ENCODE results near the gene RASL11A.
"Not testable (repeated sequence)": the region's sequence is repeated elsewhere in the genome, so short reads cannot be mapped to it uniquely, and the experiment has no call there.

The RASL11A gene

GRCh38 chr13:27269114-27269665 lies 1.4 kb upstream of the RASL11A start:
- DNase-seq: no peak

DNA sequence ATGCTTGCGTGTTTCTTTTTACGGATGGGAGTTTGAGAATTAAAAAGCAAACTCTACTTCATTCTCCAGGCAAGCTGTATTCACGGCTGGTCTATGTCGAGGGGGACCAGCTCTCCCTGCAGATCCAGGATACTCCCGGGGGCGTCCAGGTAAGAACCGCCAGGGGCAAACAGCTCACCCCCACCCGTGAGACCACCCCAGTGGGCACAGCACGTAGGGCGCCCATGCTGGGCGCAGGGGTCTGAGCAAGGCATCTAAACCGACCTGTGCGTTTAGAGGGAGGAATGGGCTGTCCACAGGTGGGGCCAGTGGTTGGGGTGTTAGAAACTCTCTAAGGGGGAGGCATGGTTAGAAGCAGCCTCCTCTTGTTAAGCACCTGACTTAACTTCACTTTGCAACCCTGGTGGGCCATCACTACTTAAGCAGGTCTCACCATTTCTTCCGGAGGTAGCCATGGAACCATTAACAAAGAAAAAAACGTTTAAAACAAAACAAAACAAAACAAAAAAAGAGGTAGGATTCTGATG lies 1.0 kb downstream of the RASL11A start:
- DNase-seq: no peak

DNA sequence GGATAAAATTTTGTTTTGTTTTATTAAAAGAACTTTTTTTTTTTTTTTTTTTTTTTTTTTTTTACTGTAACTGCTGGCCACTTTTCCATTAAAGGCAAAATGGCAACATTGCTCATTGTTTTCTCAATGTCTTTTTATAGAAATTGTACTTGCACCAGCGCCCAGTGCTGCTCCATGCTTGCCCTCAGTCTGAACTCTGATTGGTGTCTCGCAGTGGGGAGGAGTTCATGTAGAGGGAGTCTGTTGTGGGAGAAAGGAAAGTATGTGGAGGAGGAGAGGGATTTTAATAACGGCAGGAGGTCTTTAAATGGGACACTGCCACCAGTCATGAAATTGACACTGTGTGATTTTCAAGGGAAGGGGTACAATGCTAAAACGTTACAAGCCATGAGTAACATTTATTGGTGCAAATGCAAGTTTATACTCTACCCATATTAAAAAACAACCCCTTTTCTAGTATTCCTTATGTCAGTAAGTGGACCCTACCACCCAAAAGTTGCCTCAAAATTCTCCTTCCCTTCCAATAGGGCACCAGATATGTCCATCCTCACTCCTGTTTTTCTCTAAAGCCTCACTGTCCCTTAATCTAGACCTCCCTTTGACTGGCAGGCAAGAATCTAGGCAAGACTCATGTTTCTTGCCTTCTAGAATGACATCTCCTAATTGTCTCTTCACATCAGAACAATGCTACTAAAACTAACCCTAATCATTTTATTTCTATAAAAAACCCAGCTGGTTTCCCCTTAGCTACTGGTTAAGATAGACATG lies 3.2 kb downstream of the RASL11A start:
- DNase-seq: no peak

DNA sequence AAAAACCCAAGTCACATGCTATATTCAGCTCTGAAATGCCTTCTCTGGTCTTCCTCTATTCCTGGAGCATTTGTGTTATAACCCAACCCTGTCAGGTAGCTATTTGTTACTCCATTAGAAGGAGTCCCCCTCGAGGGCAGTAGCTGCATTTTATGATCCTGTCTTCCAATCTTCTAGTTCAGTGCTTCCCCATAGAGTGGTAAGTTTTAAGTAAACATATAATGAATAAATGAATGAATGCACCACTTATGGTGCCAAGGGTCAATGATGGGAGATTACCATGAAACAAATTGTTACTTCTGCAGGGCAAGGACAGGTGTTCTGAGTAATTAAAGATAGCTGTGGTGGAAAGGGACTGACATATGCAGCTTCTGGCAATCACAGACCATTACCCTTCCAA lies 4.0 kb downstream of the RASL11A start:
- no peak for DNase-seq

GRCh38 chr13:27276188-27276587 lies 5.6 kb downstream of the RASL11A start:
- no peak for DNase-seq

DNA sequence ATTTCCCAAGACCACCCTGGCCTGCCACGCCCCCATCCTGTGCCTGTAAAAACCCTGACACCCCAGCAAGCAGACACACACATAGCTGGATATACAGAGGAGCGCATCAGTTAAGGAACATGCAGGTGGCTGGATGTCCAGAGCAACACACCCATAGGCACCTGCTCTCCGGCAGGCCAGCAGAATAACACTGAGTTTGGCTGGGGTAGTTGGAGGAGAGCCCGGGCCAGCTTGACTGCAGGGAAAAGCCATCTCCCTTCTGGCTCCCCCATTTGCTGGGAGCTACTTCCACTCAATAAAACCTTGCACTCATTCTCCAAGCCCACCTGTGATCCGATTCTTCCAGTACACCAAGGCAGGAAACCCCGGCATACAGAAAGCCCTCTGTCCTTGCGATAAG lies 8.9 kb downstream of the RASL11A start:
- DNase-seq: no peak

DNA sequence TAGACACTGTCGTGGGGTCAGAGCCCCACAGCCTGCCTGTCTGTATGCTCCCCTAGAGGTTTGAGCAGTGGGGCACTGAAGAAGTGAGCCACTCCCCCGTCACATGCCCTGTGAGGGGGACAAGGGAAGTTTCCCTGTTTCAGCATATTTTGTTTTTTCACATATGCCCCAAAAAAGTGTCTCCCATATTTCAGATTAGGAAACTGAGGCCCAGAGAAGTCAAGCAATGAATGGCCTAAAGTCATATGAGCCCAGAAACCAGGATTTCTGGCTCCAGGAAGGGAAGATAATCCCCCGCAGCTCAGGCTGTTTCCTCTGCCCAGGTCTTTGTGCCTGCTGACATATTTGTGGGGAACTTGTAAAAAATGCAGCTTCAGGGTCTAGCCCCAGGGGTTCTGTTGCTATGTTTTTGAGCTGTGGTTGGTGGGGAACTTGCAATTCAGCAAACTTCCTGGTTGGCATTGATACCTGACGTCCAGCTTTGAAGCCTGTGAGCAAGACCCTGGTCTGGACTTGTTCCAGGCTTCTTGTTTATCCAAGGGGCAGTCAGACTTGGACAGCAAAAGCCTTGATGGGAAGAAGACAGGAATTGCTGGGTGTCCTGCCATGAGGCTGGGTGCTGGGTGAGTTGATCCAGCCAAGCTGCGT lies 9.5 kb downstream of the RASL11A start:
- DNase-seq: no peak

- no peak for DNase-seq
Measured at GRCh38 chr13:27280841-27281240, 10.2 kb downstream of the RASL11A start.

GRCh38 chr13:27281420-27281819 lies 10.8 kb downstream of the RASL11A start:
- no peak for DNase-seq

DNA sequence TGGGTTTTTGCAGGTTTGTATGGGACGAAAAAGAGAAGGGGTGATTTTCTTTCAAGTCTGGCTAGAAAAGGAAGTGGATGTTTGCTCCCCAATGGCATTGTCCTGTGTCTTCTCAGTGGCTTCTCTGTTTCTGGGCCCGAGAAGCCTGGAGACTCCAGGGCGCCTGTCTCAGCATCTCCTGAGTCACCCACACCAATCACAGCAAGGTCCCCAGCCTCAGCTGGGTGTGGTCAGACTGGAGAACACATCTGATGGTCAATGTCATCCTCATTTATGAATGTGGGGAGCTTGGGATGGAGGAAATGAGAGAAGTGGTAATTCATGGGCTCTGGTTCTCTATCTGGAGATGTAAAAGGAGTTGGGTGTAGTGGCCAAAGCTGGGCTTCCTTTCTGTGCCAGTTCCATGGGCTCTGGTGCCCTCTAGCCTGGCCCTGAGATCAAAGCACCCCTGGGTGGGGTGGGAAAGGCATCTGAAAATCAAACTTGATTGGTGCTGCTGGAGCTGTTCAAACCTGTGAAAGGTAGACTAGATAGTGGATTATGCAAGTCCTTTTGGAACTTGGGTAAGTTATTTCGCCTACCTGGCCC lies 13.4 kb downstream of the RASL11A start:
- DNase-seq: no peak

DNA sequence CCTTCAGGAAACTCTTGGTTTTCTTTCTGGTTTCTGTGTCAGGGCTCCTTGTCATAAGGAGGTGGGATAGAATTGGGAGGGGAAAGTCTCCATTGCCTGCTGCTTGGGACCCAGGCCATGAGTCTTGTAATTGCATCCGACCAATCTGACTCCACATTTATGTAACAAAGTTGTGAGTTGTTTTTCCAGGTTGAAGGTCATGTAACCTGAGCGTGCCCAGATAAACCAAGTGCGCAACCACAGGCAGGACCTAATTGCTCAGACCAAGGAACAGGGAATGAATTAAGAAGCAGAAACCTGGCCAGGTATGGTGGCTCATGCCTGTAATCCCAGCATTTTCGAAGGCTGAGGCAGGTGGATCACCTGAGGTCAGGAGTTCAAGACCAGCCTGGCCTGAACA lies 17.8 kb downstream of the RASL11A start:
- no peak for DNase-seq

GRCh38 chr13:27289011-27289665 lies 18.5 kb downstream of the RASL11A start:
- DNase-seq: no peak

DNA sequence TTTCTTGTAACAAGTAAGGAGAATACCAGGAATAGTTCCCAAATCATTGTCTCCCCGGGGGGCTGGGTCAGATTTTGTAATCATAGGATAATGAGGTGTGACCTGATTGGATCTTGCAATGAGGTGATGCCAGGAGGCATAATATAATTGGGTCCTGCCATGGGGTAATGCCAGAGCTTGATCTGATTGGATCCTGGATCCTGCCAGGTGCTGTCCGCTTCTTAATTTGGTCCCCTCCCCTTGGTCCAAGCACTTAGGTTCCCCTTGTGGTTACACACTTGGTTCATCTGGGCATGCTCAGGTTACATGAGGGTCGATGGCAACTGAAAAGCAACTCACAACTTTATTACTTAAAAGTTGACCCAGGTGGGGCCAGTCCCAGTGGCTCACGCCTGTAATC lies 20.1 kb downstream of the RASL11A start:
- no peak for DNase-seq

- DNase-seq: not testable (repeated sequence)
Measured at GRCh38 chr13:27291967-27292366, 21.3 kb downstream of the RASL11A start.

GRCh38 chr13:27293076-27293691 lies 22.6 kb downstream of the RASL11A start:
- DNase-seq: no peak

DNA sequence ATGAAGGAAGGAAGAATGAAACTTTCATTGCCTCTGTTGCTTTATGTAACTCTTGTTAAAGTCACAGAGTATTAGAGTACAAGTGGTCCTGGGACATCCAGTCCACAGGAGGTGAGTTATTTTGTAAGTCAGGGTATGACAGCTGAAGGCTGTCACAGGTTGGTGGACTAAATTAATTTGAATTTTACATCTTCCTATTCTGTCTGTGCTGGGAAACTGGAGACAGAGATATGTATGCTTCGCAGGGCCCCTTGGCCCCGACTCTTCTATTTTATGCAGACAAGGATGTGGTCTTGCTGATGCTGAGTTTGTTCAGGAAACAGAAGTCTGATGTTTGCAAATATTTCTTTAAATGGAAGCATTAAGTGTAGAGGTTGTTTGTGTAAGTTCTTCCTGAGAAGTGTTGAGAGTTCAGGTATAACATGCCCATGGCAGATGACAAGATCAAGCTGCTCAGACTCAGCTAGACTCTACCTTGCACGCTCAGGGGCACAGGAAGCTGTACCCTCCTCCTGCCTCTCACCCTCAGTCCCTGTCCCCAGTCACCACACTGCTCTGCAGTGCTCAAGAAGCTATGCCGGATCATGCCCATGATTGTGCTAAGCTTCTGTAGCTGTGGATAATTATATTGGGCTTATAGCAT lies 23.4 kb downstream of the RASL11A start:
- DNase-seq: no peak

- no peak for DNase-seq
Measured at GRCh38 chr13:27295096-27295495, 24.5 kb downstream of the RASL11A start.

- DNase-seq: no peak
Measured at GRCh38 chr13:27295660-27296059, 25.0 kb downstream of the RASL11A start.

- DNase-seq: no peak
Measured at GRCh38 chr13:27296496-27296895, 25.9 kb downstream of the RASL11A start.

GRCh38 chr13:27298849-27299248 lies 28.2 kb downstream of the RASL11A start:
- DNase-seq: no peak

- DNase-seq: not testable (repeated sequence)
Measured at GRCh38 chr13:27300406-27300805, 29.8 kb downstream of the RASL11A start.

DNA sequence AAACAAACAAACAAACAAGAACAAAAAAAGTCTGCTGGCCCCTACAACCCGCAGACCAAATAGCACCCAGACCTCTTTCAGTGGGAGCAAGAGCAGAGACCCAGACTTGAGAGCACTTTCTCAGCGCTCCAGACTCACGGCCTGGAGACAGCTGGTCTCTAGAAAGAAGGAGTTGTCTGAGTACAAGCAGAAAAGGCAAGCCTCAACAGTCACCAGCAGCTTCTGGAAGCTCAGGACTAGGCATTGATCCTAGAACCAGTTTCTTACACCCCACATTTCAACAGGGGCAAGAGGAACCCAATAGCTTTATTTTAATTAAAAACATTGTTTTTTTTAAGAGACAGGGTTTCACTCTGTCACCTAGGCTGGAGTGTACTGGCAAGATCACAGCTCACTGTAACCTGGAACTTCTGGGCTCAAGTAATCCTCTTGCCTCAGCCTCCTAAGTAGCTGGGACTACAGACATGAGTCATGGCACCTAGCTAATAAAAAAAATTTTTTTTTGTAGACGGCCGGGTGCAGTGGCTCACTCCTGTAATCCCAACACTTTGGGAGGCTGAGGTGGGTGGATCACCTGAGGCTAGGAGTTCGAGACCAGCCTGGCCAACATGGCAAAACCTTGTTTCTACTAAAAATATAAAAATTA lies 30.4 kb downstream of the RASL11A start:
- no peak for DNase-seq

Measured in SIG-M5 (cell line).